Tibial nerve (tissue), 4 donors: Measurements from ENCODE around the gene SLC6A9.

Source experiments
- CTCF ChIP-seq, 5 experiments: fragments of 200-600 bp in 3 of 5; fragments of 450-650 bp in 2 of 5; sonication (generic) in 3 of 5; IDR thresholded peaks; one replicate each; pipeline ENCODE4 v1.5.1; 2016 to 2019; ENCODE audit warnings: antibody characterized with exemption in 5 of 5, mild to moderate bottlenecking in 3 of 5, moderate library complexity in 2 of 5
- EP300 ChIP-seq, 2 donors: sonication (generic); formaldehyde crosslinking; IDR thresholded peaks; one replicate each; pipeline ENCODE4 v1.6.1; 2017; ENCODE audit warnings: antibody characterized with exemption in 2 of 2, mild to moderate bottlenecking in 1 of 2
- POLR2A ChIP-seq, 2 donors: fragments of 450-650 bp; IDR thresholded peaks; one replicate each; pipeline ENCODE4 v1.6.1; 2017; ENCODE audit warnings: antibody characterized with exemption in 2 of 2, mild to moderate bottlenecking in 2 of 2, moderate library complexity in 2 of 2

GRCh38 chr1:44033041-44033575 is 1.8 kb upstream of the SLC6A9 start:
- TF ChIP-seq CTCF (IDR thresholded peaks at IDR 0.05) (no peak), POLR2A (IDR thresholded peaks at IDR 0.05) (no peak), EP300 (IDR thresholded peaks at IDR 0.05) (no peak)
